ENCODE results near the gene RALY. TPM values are rescaled to one million over a fixed set of nuclear protein-coding genes. Genes with fewer than 3 reads are reported as not detected.

RALY gene
- 121 to 164 TPM (median 157 TPM) in 5 replicates for total RNA-seq (2022; extraction: Qiagen RNA extraction; ENCODE audit: low read depth)

DNA sequence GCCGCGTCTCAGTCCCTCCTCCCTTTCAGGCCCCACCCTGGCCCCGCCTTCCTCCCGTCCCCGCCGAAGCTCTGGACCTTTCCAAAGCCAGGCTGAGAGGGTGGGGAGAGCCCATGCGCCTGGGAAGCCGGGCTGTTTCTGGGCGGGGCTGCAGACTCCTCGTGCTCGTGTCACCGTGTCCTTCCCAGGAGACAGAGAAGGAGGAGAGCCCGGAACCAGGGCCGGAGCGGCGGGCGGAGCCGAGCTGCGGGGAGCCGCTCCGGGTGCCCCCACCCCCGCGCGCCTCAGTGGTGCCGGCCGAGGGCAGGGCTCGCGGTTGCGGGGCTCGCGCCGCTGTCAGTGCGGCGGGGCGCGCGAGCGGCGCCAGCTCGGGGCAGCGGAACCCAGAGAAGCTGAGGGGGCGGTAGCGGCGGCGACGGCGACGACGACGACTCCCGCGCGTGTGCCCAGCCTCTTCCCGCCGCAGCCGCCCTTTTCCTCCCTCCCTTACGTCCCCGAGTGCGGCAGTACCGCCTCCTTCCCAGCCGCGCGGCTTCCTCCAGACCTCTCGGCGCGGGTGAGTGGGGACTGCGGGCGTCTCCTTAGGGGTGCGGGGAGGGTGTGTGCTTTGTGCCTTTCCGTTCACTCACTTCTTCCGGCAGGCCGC is at the start of gene RALY:
TSS of gene RALY (plus strand) at position 336 of the 646 bp plus-strand sequence. CDS start 78,164 bp downstream, outside the sequence.

DNA sequence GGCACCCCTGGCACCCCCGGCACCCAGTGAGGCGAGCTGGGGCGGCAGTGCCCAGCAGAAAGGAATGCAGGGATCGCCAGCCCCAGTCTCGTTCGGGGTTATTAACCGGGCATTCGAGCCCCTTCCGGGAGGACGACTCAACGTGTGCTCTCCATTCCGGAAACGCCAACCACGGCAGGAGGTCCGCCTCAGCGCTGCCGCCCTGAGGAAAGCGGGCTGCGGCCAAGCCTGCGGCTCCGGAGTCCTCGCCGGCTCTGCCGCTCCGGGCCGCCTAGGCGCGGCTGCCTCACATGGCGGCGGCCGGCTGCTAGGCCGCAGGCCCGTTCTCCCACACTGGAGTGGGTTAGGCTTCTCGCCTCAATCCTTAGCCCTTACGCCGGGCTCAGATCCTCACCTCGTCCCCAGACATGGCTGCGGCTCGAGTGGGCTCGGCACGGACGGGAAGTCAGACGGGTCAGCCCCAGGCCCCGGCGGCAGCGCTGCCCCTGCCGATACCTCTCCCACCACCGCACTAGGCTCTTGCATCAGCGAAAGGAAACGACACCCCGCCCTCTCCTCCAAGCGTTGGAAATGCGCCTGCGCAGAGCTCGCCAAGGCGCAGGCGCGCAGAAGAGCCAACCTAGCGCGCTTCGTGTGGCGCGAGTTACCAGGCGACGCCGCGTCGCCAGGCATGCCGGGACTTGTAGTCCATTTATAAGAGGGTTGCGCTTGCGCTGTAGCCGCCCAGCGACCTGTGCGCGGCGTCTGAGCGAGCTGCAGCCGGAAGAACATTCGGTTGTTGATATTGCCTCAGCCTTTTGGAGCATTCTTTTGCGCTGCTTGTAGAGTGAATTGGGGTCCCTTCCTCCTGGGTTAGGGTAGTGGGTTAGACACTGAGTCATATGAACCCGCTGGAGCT is 118.2 kb downstream of the RALY start, which contains the start of gene EIF2S2:
TSS of gene EIF2S2 (minus strand) at position 542 of the 898 bp plus-strand sequence. CDS start at position 409, 133 bp downstream.

Other genes with a start within 250 kb of the RALY start
- gene CHMP4B, start 182.6 kb upstream of the RALY start, total RNA-seq (2022; extraction: Qiagen RNA extraction; ENCODE audit: low read depth) = 154 to 186 TPM (median 177 TPM) in 5 replicates
- gene EIF2S2, start 118.3 kb downstream of the RALY start, total RNA-seq (2022; extraction: Qiagen RNA extraction; ENCODE audit: low read depth) = 88.1 to 144 TPM (median 101 TPM) in 5 replicates
- gene ASIP, start 247.5 kb downstream of the RALY start, total RNA-seq (2022; extraction: Qiagen RNA extraction; ENCODE audit: low read depth) = not detected in 5 replicates